OCI-LY3 (cell line): ENCODE measurements around the gene ATP2C2.

ENCODE experiments used
- EZH2phosphoT487 ChIP-seq: fragments of 200-600 bp; shearing (Covaris generic); IDR thresholded peaks from 2 replicates; pipeline ENCODE4 v1.6.1; 2018; ENCODE audit warnings: antibody characterized with exemption, mixed run types, low read depth
- TF ChIP-seq, protein P1 (sequence below): fragments of 200-600, 300-600 bp; sonication (generic); IDR thresholded peaks from 2 replicates; pipeline ENCODE4 v1.5.1; 2014; ENCODE audit warnings: antibody characterized with exemption, low read length, low read depth

DNA sequence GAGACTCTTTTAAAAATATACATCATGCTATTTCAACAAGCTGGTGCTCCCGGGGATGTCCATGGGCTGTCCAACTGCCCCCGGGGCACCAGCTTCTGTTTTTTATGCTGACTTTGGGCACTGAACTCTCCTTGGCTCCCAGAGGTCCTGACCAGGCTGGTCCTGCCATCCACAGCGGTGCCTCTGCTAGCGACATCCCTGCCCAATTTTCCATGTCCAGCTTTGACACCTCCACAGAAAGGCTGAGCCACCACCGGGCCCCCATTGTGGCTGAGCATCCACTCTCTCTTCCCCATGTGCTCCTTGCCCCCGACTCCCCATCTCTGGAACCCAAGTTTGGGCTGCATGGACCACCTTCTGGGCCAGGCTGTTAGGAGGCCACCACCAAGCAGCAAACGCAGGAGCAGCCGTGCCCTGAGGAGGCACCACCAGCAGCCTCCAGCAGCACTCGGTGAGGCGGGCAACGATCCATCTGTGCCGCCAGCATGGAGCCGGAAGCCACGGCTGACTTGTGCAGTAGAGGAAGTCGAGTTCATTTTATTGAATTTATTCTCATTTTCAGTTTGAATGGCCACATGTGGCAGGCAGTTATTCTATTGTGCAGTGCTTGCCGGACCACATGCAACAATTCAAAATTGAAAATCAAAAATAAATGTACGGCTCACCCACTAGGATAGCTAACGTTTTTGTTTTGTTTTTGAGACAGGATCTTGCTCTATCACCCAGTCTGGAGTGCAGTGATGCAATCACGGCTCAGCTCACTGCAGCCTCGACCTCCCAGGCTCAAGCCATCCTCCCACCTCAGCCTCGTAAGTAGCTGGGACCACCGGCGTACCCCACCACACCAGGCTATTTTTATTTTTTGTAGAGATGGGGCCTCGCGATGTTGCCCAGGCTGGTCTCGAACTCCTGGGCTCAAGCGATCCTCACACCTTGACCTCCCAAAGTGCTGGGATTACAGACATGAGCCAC lies 139.0 kb downstream of the ATP2C2 start:
- TF ChIP-seq, protein P1, sequence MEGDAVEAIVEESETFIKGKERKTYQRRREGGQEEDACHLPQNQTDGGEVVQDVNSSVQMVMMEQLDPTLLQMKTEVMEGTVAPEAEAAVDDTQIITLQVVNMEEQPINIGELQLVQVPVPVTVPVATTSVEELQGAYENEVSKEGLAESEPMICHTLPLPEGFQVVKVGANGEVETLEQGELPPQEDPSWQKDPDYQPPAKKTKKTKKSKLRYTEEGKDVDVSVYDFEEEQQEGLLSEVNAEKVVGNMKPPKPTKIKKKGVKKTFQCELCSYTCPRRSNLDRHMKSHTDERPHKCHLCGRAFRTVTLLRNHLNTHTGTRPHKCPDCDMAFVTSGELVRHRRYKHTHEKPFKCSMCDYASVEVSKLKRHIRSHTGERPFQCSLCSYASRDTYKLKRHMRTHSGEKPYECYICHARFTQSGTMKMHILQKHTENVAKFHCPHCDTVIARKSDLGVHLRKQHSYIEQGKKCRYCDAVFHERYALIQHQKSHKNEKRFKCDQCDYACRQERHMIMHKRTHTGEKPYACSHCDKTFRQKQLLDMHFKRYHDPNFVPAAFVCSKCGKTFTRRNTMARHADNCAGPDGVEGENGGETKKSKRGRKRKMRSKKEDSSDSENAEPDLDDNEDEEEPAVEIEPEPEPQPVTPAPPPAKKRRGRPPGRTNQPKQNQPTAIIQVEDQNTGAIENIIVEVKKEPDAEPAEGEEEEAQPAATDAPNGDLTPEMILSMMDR = no peak
- no peak for TF ChIP-seq EZH2phosphoT487
